C4-2B (cell line): Measurements from ENCODE around the gene MACF1.

ENCODE experiments used
- H3K27ac ChIP-seq: fragments of 450-650 bp; 2 replicates; pipeline ENCODE4 v1.5.1; 2017
- CTCF ChIP-seq: fragments of 450-650 bp; conservative IDR thresholded peaks from 2 replicates; pipeline ENCODE4 v1.5.1; 2017; ENCODE audit warnings: mild to moderate bottlenecking
- ZFX ChIP-seq: fragments of 450-650 bp; IDR thresholded peaks from 2 replicates; pipeline ENCODE4 v1.6.1; 2017

Gene MACF1

DNA sequence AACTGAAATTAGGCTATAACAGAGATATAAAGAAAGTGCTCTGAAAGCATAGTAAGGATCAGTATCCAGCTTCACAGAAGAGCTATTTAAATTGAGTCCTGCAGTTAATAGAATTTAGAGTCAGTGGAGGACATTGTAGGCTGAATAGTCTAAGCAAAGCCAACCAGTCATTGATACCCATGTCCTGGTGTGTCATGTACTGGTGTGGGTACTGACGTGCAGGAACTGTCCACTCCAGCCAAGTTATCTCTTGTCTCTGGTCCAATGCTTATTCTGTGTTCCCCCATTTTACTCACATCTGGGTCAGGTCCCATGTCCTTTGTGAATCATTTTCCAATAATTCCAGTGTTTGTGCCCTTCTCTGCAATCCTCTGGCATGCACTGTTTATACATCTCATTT, 90.0 kb downstream of the MACF1 start:
- TF ChIP-seq CTCF (no peak), ZFX (no peak)
- H3K27ac ChIP-seq, result no peak overlapping the region

- TF ChIP-seq ZFX, result no peak
- TF ChIP-seq CTCF, result no peak
- no peak overlapping the region for H3K27ac ChIP-seq
These were observed 91.4 kb downstream of the MACF1 start for GRCh38 chr1:39295901-39296300.

DNA sequence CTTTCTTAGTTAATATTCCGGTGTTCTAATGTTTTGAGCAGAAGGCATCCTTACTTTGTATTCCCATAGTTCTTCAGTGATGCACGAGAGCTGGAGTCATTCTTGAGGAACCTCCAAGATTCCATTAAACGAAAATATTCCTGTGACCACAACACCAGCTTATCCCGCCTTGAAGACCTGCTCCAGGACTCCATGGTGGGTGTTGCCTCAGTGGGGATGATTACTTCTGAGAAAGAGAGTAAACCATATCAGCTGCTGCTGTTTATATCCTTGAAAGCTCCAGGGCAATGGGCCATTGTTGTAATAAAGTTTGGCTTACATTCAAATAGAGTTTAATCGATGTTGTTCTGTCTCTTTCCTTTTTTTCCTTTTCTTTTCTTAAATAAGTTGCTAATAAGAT, 93.1 kb downstream of the MACF1 start:
- H3K27ac ChIP-seq, result no peak overlapping the region
- TF ChIP-seq CTCF (no peak), ZFX (no peak)

DNA sequence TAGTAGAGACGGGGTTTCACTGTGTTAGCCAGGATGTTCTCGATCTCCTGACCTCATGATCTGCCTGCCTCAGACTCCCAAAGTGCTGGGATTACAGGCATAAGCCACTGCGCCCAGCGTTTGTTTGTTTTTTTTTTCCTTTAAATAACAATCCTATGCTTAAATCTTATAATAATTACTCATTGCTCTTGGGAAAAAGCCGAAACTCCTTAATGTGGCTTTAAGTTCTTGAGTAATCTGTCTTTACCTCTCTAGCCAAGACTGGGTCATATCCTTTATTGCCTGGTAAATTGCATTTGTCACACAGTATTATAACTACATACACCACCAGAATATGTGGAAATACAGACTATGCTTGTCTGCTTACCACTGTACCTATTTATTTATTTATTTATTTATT, 97.1 kb downstream of the MACF1 start:
- TF ChIP-seq ZFX (no peak), CTCF (no peak)
- H3K27ac ChIP-seq, result no peak overlapping the region

- TF ChIP-seq CTCF, result no peak
- TF ChIP-seq ZFX, result no peak
- no peak overlapping the region for H3K27ac ChIP-seq
These were observed 101.1 kb downstream of the MACF1 start for GRCh38 chr1:39305555-39305954.

DNA sequence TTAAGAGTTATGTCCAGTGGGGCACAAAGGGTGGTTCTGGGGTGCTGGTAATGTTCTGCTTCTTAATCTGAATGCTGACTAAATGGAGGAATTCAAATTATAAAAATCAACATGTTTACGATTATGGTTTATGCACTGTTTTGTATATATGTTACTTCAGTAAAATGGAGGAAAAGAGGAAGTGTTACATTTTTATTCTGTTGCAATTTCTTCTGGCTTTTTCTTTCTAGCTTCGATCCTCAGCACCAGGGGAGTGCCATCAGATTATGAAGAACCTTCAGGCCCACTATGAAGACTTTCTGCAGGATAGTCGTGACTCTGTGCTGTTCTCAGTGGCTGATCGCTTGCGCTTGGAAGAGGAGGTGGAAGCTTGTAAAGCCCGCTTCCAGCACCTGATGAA, 105.5 kb downstream of the MACF1 start:
- TF ChIP-seq CTCF, result no peak
- no peak for TF ChIP-seq ZFX
- H3K27ac ChIP-seq, result no peak overlapping the region

DNA sequence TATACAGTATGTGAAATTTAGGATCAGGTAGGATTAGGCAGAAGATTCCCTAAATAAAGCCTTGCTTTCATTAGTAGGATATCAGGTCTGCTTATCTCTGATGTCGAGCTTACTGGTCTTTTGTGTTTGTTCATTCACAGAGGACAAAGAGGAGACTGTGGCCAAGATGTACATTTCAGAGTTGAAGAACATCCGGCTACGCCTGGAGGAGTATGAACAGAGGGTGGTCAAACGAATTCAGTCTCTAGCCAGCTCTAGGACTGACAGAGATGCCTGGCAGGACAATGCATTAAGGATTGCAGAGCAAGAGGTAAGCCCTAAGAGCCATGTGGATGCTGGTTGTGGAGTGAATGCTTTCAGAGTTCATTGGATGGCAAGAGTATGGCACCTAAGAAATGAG, 106.2 kb downstream of the MACF1 start:
- TF ChIP-seq CTCF (no peak), ZFX (no peak)
- no peak overlapping the region for H3K27ac ChIP-seq
